GM12873 (cell line): ENCODE results near the gene BARHL2.

ENCODE experiments used
- CTCF ChIP-seq: IDR thresholded peaks from 2 replicates; pipeline ENCODE4 v1.5.1; 2012; ENCODE audit warnings: low read depth, mild to moderate bottlenecking, moderate library complexity, low read length, control low read depth; ENCODE audit not compliant: insufficient read depth; ENCODE audit errors: missing control alignments

The BARHL2 gene

GRCh38 chr1:90724361-90724760, 7.3 kb upstream of the BARHL2 start:
- TF ChIP-seq CTCF, result no peak

GRCh38 chr1:90723590-90724108, 6.5 kb upstream of the BARHL2 start:
- TF ChIP-seq CTCF, result peak; percentile 38

- TF ChIP-seq CTCF, result no peak
Observed at GRCh38 chr1:90722874-90723589, 5.9 kb upstream of the BARHL2 start.

GRCh38 chr1:90721210-90722194, 4.4 kb upstream of the BARHL2 start:
- TF ChIP-seq CTCF, result peak; percentile 88

- TF ChIP-seq CTCF, result no peak
Observed at GRCh38 chr1:90720145-90720636, 3.1 kb upstream of the BARHL2 start.

GRCh38 chr1:90719330-90720144, 2.4 kb upstream of the BARHL2 start:
- no peak for TF ChIP-seq CTCF
